Right lobe of liver (tissue), 4 donors: Measurements from ENCODE around the gene EXOC7.

Experiments
- CTCF ChIP-seq, 4 donors: fragments of 200-600 bp in 3 of 4; fragments of 450-650 bp in 1 of 4; IDR thresholded peaks; one replicate each; pipeline versions ENCODE4 v1.5.1 to v1.8.0; 2016 to 2022; ENCODE audit warnings: antibody characterized with exemption in 4 of 4, mild to moderate bottlenecking in 2 of 4
- POLR2A ChIP-seq: fragments of 450-650 bp; IDR thresholded peaks from one replicate; pipeline ENCODE4 v1.6.1; 2017; ENCODE audit warnings: antibody characterized with exemption, mild to moderate bottlenecking
- donor health status: DM: no; HTN: no; CAD: no.
- donor health status: DM: no; HTN: no; CAD: no.
- donor health status: DM: no; HTN: yes; CAD: no.

- TF ChIP-seq CTCF (IDR thresholded peaks at IDR 0.05) = no peak
- TF ChIP-seq POLR2A = no peak
Observed at GRCh38 chr17:76138896-76139752, 35.5 kb upstream of the EXOC7 start.
